SK-N-SH treated with all-trans-retinoic acid at 6 μM for 48 hours (cell line): ENCODE results near the gene NXPH2.

Experiments used
- ATAC-seq: fragments of 200-7000 bp; cut with Tn5 transposase; 3 replicates; pipeline ENCODE4 v1.9.1; 2020; ENCODE audit warnings: mild to moderate bottlenecking, moderate library complexity
- ARNTL ChIP-seq: fragments of 450-650 bp; formaldehyde crosslinking; IDR thresholded peaks from 2 replicates; pipeline ENCODE4 v1.5.0; 2020; ENCODE audit warnings: low read depth, mild to moderate bottlenecking, moderate library complexity, borderline replicate concordance
- BACH2 ChIP-seq: fragments of 250-450 bp; sonication (Bioruptor Pico); IDR thresholded peaks from 2 replicates; pipeline ENCODE4 v1.9.0; 2021; ENCODE audit warnings: mild to moderate bottlenecking, borderline replicate concordance
- CREB5 ChIP-seq: fragments of 250-450 bp; sonication (Bioruptor Pico); IDR thresholded peaks from 2 replicates; pipeline ENCODE4 v1.5.1; 2020; ENCODE audit warnings: low read depth, mild to moderate bottlenecking, moderate library complexity
- CSDC2 ChIP-seq: fragments of 250-450 bp; sonication (Bioruptor Pico); IDR thresholded peaks from 2 replicates; pipeline ENCODE4 v1.5.0; 2020; ENCODE audit warnings: mild to moderate bottlenecking, moderate library complexity
- CSRNP3 ChIP-seq: fragments of 250-450 bp; sonication (Bioruptor Pico); IDR thresholded peaks from 2 replicates; pipeline ENCODE4 v1.5.1; 2021; ENCODE audit warnings: mild to moderate bottlenecking, moderate library complexity
- ESRRG ChIP-seq: fragments of 250-450 bp; sonication (Bioruptor Pico); IDR thresholded peaks from 2 replicates; pipeline ENCODE4 v1.6.1; 2021; ENCODE audit warnings: mild to moderate bottlenecking
- ISL1 ChIP-seq: fragments of 250-450 bp; sonication (Bioruptor Pico); IDR thresholded peaks from 2 replicates; pipeline ENCODE4 v2.1.2; 2022; ENCODE audit warnings: mild to moderate bottlenecking, moderate library complexity
- OSR1 ChIP-seq: fragments of 250-450 bp; sonication (Bioruptor Pico); IDR thresholded peaks from 2 replicates; pipeline ENCODE4 v1.8.0; 2022; ENCODE audit warnings: moderate library complexity, mild to moderate bottlenecking, inconsistent platforms
- PATZ1 ChIP-seq: fragments of 250-450 bp; sonication (Bioruptor Pico); IDR thresholded peaks from 2 replicates; pipeline ENCODE4 v1.8.0; 2020; ENCODE audit warnings: mild to moderate bottlenecking, moderate library complexity, borderline replicate concordance
- POU6F1 ChIP-seq: fragments of 250-450 bp; sonication (Bioruptor Pico); IDR thresholded peaks from 2 replicates; pipeline ENCODE4 v1.8.0; 2021; ENCODE audit warnings: low read depth, mild to moderate bottlenecking, moderate library complexity, borderline replicate concordance
- PPARA ChIP-seq: fragments of 250-450 bp; sonication (Bioruptor Pico); IDR thresholded peaks from 2 replicates; pipeline ENCODE4 v1.5.0; 2020; ENCODE audit warnings: mild to moderate bottlenecking, borderline replicate concordance
- RARB ChIP-seq: fragments of 250-450 bp; sonication (Bioruptor Pico); IDR thresholded peaks from 2 replicates; pipeline ENCODE4 v1.8.0; 2021; ENCODE audit warnings: mild to moderate bottlenecking, moderate library complexity
- SNAI2 ChIP-seq: fragments of 250-450 bp; sonication (Bioruptor Pico); IDR thresholded peaks from 2 replicates; pipeline ENCODE4 v1.5.0; 2020; ENCODE audit warnings: mild to moderate bottlenecking, moderate library complexity
- TCF4 ChIP-seq: fragments of 250-450 bp; sonication (Bioruptor Pico); IDR thresholded peaks from 2 replicates; pipeline ENCODE4 v1.8.0; 2021; ENCODE audit warnings: mild to moderate bottlenecking, moderate library complexity, borderline replicate concordance
- TOX ChIP-seq: fragments of 250-450 bp; sonication (Bioruptor Pico); IDR thresholded peaks from 2 replicates; pipeline ENCODE4 v1.8.0; 2021; ENCODE audit warnings: mild to moderate bottlenecking, moderate library complexity, borderline replicate concordance
- ZC3H10 ChIP-seq: fragments of 250-450 bp; sonication (Bioruptor Pico); IDR thresholded peaks from 2 replicates; pipeline ENCODE4 v1.5.1; 2021; ENCODE audit warnings: mild to moderate bottlenecking, moderate library complexity
- ZFP3 ChIP-seq: fragments of 250-450 bp; sonication (Bioruptor Pico); IDR thresholded peaks from 2 replicates; pipeline ENCODE4 v1.5.0; 2020; ENCODE audit warnings: mild to moderate bottlenecking, moderate library complexity
- ZFP30 ChIP-seq: fragments of 450-650 bp; formaldehyde crosslinking; IDR thresholded peaks from 2 replicates; pipeline ENCODE4 v1.5.0; 2022; ENCODE audit warnings: mild to moderate bottlenecking, moderate library complexity
- ZNF565 ChIP-seq: fragments of 450-650 bp; formaldehyde crosslinking; conservative IDR thresholded peaks from 2 replicates; pipeline ENCODE4 v1.5.0; 2020; ENCODE audit warnings: low read depth, mild to moderate bottlenecking, moderate library complexity
- ZNF70 ChIP-seq: fragments of 450-650 bp; formaldehyde crosslinking; IDR thresholded peaks from 2 replicates; pipeline ENCODE4 v1.5.0; 2020; ENCODE audit warnings: mild to moderate bottlenecking, moderate library complexity
- ZNF8 ChIP-seq: fragments of 450-650 bp; formaldehyde crosslinking; IDR thresholded peaks from 2 replicates; pipeline ENCODE4 v1.5.0; 2020; ENCODE audit warnings: mild to moderate bottlenecking, moderate library complexity

Gene NXPH2

GRCh38 chr2:138637686-138638085 is 142.5 kb downstream of the NXPH2 start:
- TF ChIP-seq CSDC2 (CRISPR knock-in tag) (no peak), ZC3H10 (no peak), PATZ1 (CRISPR knock-in tag) (no peak), ARNTL (no peak), PPARA (no peak), TCF4 (no peak), ZFP30 (CRISPR knock-in tag) (no peak), ESRRG (CRISPR knock-in tag) (no peak), TOX (CRISPR knock-in tag) (no peak), CSRNP3 (CRISPR knock-in tag) (no peak), ZNF565 (CRISPR knock-in tag) (no peak), ZNF70 (no peak), POU6F1 (no peak), BACH2 (CRISPR knock-in tag) (no peak)
- ATAC-seq: no peak

GRCh38 chr2:138637061-138637460 is 143.1 kb downstream of the NXPH2 start:
- no peak for TF ChIP-seq TOX (CRISPR knock-in tag)
- TF ChIP-seq ISL1: no peak
- TF ChIP-seq TCF4: no peak
- TF ChIP-seq OSR1 (CRISPR knock-in tag): no peak
- no peak for TF ChIP-seq ZC3H10
- no peak for TF ChIP-seq ZNF8 (CRISPR knock-in tag)
- TF ChIP-seq CREB5 (CRISPR knock-in tag): no peak
- no peak for TF ChIP-seq ARNTL
- TF ChIP-seq ZNF565 (CRISPR knock-in tag): no peak
- TF ChIP-seq PPARA: no peak
- TF ChIP-seq, all 23 proteins: peak for 0
- no peak for ATAC-seq

- TF ChIP-seq CSRNP3 (CRISPR knock-in tag): no peak
- TF ChIP-seq ZNF8 (CRISPR knock-in tag): peak; percentile 97
- no peak for ATAC-seq
Observed at GRCh38 chr2:138633049-138633448, 147.1 kb downstream of the NXPH2 start.

GRCh38 chr2:138632066-138632620 is 148.0 kb downstream of the NXPH2 start:
- ATAC-seq: no peak
- TF ChIP-seq ZNF565 (CRISPR knock-in tag) (no peak), RARB (CRISPR knock-in tag) (no peak), CSDC2 (CRISPR knock-in tag) (no peak), PPARA (no peak), ARNTL (no peak), ZNF70 (no peak), BACH2 (CRISPR knock-in tag) (no peak), SNAI2 (no peak), CREB5 (CRISPR knock-in tag) (no peak), ZFP3 (CRISPR knock-in tag) (no peak), CSRNP3 (CRISPR knock-in tag) (no peak)
- TF ChIP-seq, all 23 proteins: peak for 0
